ENCODE data around the gene UNCX. TPM values are rescaled to one million over a fixed set of nuclear protein-coding genes. Genes with fewer than 3 reads are reported as not detected.

Gene UNCX
- total and polyA plus RNA-seq, 2 experiments from 2014 or later: not detected

DNA sequence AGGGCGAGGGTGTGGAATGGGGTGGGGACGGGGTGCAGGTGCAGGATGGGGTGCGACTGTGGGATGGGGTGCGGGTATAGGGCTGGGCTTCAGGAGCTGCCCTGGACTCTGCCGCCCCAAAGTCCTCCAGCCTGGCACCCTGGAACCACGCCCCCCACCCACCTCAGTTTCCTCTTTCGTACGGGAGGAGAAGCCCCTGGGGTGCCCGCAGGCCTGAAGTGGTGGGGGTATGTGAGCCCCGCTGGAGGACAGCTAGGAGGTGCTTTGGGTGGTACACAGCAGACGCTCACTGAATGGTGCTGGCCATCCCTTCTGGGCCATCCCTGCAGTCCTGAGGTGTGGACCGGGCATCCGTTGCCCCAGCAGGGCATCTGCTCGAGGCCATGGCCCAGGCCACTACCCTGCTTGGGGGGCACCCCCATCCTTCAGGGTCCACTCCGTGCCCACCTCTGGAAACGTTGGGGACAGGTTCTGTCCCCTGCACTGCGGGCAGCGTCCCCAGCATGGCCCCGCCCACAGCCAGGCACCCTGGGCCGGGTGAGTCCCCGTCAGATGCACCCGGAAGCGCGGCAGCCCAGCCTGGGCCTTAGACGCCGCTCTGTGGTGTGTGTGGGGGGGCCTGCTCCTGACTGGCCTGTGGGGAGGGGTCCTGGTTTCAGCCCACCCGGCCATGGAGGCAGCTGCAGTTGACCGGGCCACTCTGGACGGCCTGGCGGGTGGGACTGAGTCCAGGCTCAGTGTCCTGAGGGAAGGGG lies 41.6 kb downstream of the UNCX start:
- no peak for TF ChIP-seq CTCF (IDR thresholded peaks at IDR 0.05; ENCODE audit: poor library complexity)
- no peak for TF ChIP-seq EZH2 (IDR thresholded peaks at IDR 0.05; ENCODE audit: borderline replicate concordance)
- no peak for TF ChIP-seq EZH2phosphoT487 (IDR thresholded peaks at IDR 0.05; ENCODE audit: low read depth, severe bottlenecking, unreplicated experiment)
- no peak overlapping the region for H3K27ac ChIP-seq
- no peaks in the 10 kb centered on the region for H3K9me2 ChIP-seq (replicated peaks; ENCODE audit: insufficient read depth)
- no peak overlapping the region for H3K4me3 ChIP-seq
- H3K36me3 ChIP-seq (replicated peaks; ENCODE audit: insufficient read depth, low read depth): no peaks in the 10 kb centered on the region
- no peaks in the 10 kb centered on the region for H3K79me2 ChIP-seq
- no peak overlapping the region for H2AFZ ChIP-seq
- H4K20me1 ChIP-seq (ENCODE audit: insufficient read depth, poor library complexity, severe bottlenecking): no peaks in the 10 kb centered on the region
- WGBS (ENCODE audit: low lambda C conversion rate, missing lambda C conversion rate): 86% methylated on average over 17 of the region's 30 CpGs
- DNase-seq (ENCODE audit: low spot score): no peak
- H3K9me3 ChIP-seq (ENCODE audit: low read depth): no peaks in the 10 kb centered on the region
- H3K27me3 ChIP-seq: peaks cover 3% of the 10 kb centered on the region
- no peak overlapping the region for H3K4me2 ChIP-seq
- no peaks in the 10 kb centered on the region for H3K4me1 ChIP-seq (ENCODE audit: insufficient read depth)

GRCh38 chr7:1274876-1275375 lies 42.3 kb downstream of the UNCX start:
- Histone ChIP-seq H3K9me3 (ENCODE audit: low read depth) (no peaks in the 10 kb centered on the region), H3K9me2 (replicated peaks; ENCODE audit: insufficient read depth) (no peaks in the 10 kb centered on the region), H3K27ac (no peak overlapping the region), H3K79me2 (no peaks in the 10 kb centered on the region), H3K36me3 (replicated peaks; ENCODE audit: insufficient read depth, low read depth) (no peaks in the 10 kb centered on the region), H3K4me2 (no peak overlapping the region), H3K4me1 (ENCODE audit: insufficient read depth) (no peaks in the 10 kb centered on the region), H2AFZ (no peak overlapping the region), H4K20me1 (ENCODE audit: insufficient read depth, poor library complexity, severe bottlenecking) (no peaks in the 10 kb centered on the region), H3K4me3 (no peak overlapping the region), H3K27me3 (peaks cover 3% of the 10 kb centered on the region)
- WGBS (ENCODE audit: low lambda C conversion rate, missing lambda C conversion rate): 92% methylated on average over 15 of the region's 18 CpGs
- TF ChIP-seq CTCF (IDR thresholded peaks at IDR 0.05; ENCODE audit: poor library complexity) (no peak), EZH2 (IDR thresholded peaks at IDR 0.05; ENCODE audit: borderline replicate concordance) (no peak), EZH2phosphoT487 (IDR thresholded peaks at IDR 0.05; ENCODE audit: low read depth, severe bottlenecking, unreplicated experiment) (no peak)
- DNase-seq (ENCODE audit: low spot score): no peak

- no peak overlapping the region for H3K27ac ChIP-seq
- H3K4me3 ChIP-seq: no peak overlapping the region
- no peaks in the 10 kb centered on the region for H3K4me1 ChIP-seq (ENCODE audit: insufficient read depth)
- H3K4me2 ChIP-seq: no peak overlapping the region
- peaks cover 3% of the 10 kb centered on the region for H3K27me3 ChIP-seq
- no peaks in the 10 kb centered on the region for H3K9me2 ChIP-seq (replicated peaks; ENCODE audit: insufficient read depth)
- H3K36me3 ChIP-seq (replicated peaks; ENCODE audit: insufficient read depth, low read depth): no peaks in the 10 kb centered on the region
- DNase-seq (ENCODE audit: low spot score): no peak
- no peaks in the 10 kb centered on the region for H3K9me3 ChIP-seq (ENCODE audit: low read depth)
- no peaks in the 10 kb centered on the region for H3K79me2 ChIP-seq
- no peaks in the 10 kb centered on the region for H4K20me1 ChIP-seq (ENCODE audit: insufficient read depth, poor library complexity, severe bottlenecking)
- 86% methylated on average over 57 of the region's 61 CpGs for WGBS (ENCODE audit: low lambda C conversion rate, missing lambda C conversion rate)
- no peak overlapping the region for H2AFZ ChIP-seq
- TF ChIP-seq CTCF (IDR thresholded peaks at IDR 0.05; ENCODE audit: poor library complexity) (no peak), EZH2phosphoT487 (IDR thresholded peaks at IDR 0.05; ENCODE audit: low read depth, severe bottlenecking, unreplicated experiment) (no peak), EZH2 (IDR thresholded peaks at IDR 0.05; ENCODE audit: borderline replicate concordance) (no peak)
Measured at GRCh38 chr7:1275451-1276381, 43.0 kb downstream of the UNCX start.

All from hepatocyte (in vitro differentiated cells).